Mesodermal cell (in vitro differentiated cells): ENCODE results near the gene KRT78.

Experiments used
- H3K27ac ChIP-seq: 2 replicates; pipeline ENCODE4 v1.7.0; 2013; ENCODE audit warnings: mild to moderate bottlenecking, low read depth, low read length, moderate library complexity; ENCODE audit not compliant: severe bottlenecking
- H3K36me3 ChIP-seq: 2 replicates; pipeline ENCODE4 v1.7.1; 2013; ENCODE audit warnings: mild to moderate bottlenecking, low read length, moderate library complexity; ENCODE audit not compliant: control insufficient read depth, insufficient read depth
- H3K4me1 ChIP-seq: one replicate; pipeline ENCODE4 v1.7.1; 2013; ENCODE audit warnings: mild to moderate bottlenecking, low read length; ENCODE audit not compliant: insufficient read depth, control insufficient read depth, poor library complexity, severe bottlenecking
- H3K4me3 ChIP-seq: 2 replicates; pipeline ENCODE4 v1.7.0; 2013; ENCODE audit warnings: low read length, control low read depth, mild to moderate bottlenecking; ENCODE audit not compliant: insufficient read depth, poor library complexity, severe bottlenecking; ENCODE audit errors: extremely low read depth
- H3K9me3 ChIP-seq: 2 replicates; pipeline ENCODE4 v1.7.1; 2013; ENCODE audit warnings: mild to moderate bottlenecking, low read length, moderate library complexity; ENCODE audit not compliant: control insufficient read depth
- WGBS, 2 experiments: methylation state at CpG; one replicate each; pipeline ENCODE4 v1.1.5; 2013; ENCODE audit warnings: missing lambda C conversion rate in 2 of 2; ENCODE audit not compliant: insufficient coverage in 2 of 2; 5-methylcytosine and 5-hydroxymethylcytosine counted together

Gene KRT78

GRCh38 chr12:52821826-52822660 is 26.8 kb downstream of the KRT78 start:
- Histone ChIP-seq H3K36me3 (no peaks in the 10 kb centered on the region), H3K27ac (no peak overlapping the region), H3K4me1 (peaks cover 6% of the 10 kb centered on the region), H3K9me3 (no peaks in the 10 kb centered on the region), H3K4me3 (no peak overlapping the region)
- 89 to 92% methylated on average over 9 of the region's 10 CpGs for WGBS, 2 experiments

- no peaks in the 10 kb centered on the region for H3K36me3 ChIP-seq
- H3K4me1 ChIP-seq: peaks cover 4% of the 10 kb centered on the region
- H3K27ac ChIP-seq: no peak overlapping the region
- no peak overlapping the region for H3K4me3 ChIP-seq
- H3K9me3 ChIP-seq: no peaks in the 10 kb centered on the region
- 76 to 88% methylated on average over 2 to 3 of the region's 4 CpGs for WGBS, 2 experiments
These were observed 27.6 kb downstream of the KRT78 start for GRCh38 chr12:52821071-52821730.

- Histone ChIP-seq H3K36me3 (no peaks in the 10 kb centered on the region), H3K4me3 (no peak overlapping the region), H3K27ac (no peak overlapping the region), H3K4me1 (peaks cover 4% of the 10 kb centered on the region), H3K9me3 (no peaks in the 10 kb centered on the region)
- 75 to 93% methylated on average over 3 to 4 of the region's 6 CpGs for WGBS, 2 experiments
These were observed 28.3 kb downstream of the KRT78 start for GRCh38 chr12:52820521-52820920.

- H3K27ac ChIP-seq: no peak overlapping the region
These were observed 28.9 kb downstream of the KRT78 start for GRCh38 chr12:52819731-52820510.

GRCh38 chr12:52818887-52819420 is 29.8 kb downstream of the KRT78 start:
- WGBS, 2 experiments: 80 to 89% methylated on average over 5 to 6 of the region's 7 CpGs
- Histone ChIP-seq H3K27ac (no peak overlapping the region), H3K4me1 (peaks cover 4% of the 10 kb centered on the region), H3K4me3 (no peak overlapping the region), H3K36me3 (no peaks in the 10 kb centered on the region), H3K9me3 (no peaks in the 10 kb centered on the region)

More at GRCh38 chr12:52819731-52820510, 28.9 kb downstream of the KRT78 start:
- WGBS, 2 experiments: 88 to 93% methylated on average over 5 of the region's 7 CpGs
- Histone ChIP-seq H3K36me3 (no peaks in the 10 kb centered on the region), H3K9me3 (no peaks in the 10 kb centered on the region), H3K4me3 (no peak overlapping the region), H3K4me1 (peaks cover 4% of the 10 kb centered on the region)

- Histone ChIP-seq H3K4me3 (no peak overlapping the region), H3K9me3 (no peaks in the 10 kb centered on the region), H3K4me1 (peaks cover 4% of the 10 kb centered on the region), H3K36me3 (no peaks in the 10 kb centered on the region), H3K27ac (no peak overlapping the region)
- 49 to 64% methylated on average over 5 of the region's 7 CpGs for WGBS, 2 experiments
These were observed 30.4 kb downstream of the KRT78 start for GRCh38 chr12:52818388-52818787.

- Histone ChIP-seq H3K27ac (no peak overlapping the region), H3K4me3 (no peak overlapping the region), H3K4me1 (peaks cover 4% of the 10 kb centered on the region), H3K36me3 (no peaks in the 10 kb centered on the region), H3K9me3 (no peaks in the 10 kb centered on the region)
- WGBS, 2 experiments: 91 to 100% methylated on average over 1 of the region's 2 CpGs
These were observed 31.0 kb downstream of the KRT78 start for GRCh38 chr12:52817699-52818238.

GRCh38 chr12:52817003-52817698 is 31.6 kb downstream of the KRT78 start:
- Histone ChIP-seq H3K27ac (no peak overlapping the region), H3K9me3 (no peaks in the 10 kb centered on the region), H3K4me3 (no peak overlapping the region), H3K4me1 (peaks cover 4% of the 10 kb centered on the region), H3K36me3 (no peaks in the 10 kb centered on the region)
- WGBS, 2 experiments: 90 to 96% methylated on average over 6 to 7 of the region's 8 CpGs

GRCh38 chr12:52815676-52816588 is 32.9 kb downstream of the KRT78 start:
- H3K9me3 ChIP-seq: no peaks in the 10 kb centered on the region
- WGBS, 2 experiments: 93 to 98% methylated on average over 5 to 6 of the region's 9 CpGs
- H3K36me3 ChIP-seq: no peaks in the 10 kb centered on the region
- H3K4me3 ChIP-seq: no peak overlapping the region
- H3K27ac ChIP-seq: no peak overlapping the region
- no peaks in the 10 kb centered on the region for H3K4me1 ChIP-seq
